Right renal cortex interstitium (tissue), 3 donors: ENCODE results near the gene NIBAN1. TPM values are rescaled to one million over a fixed set of nuclear protein-coding genes. Genes with fewer than 3 reads are reported as not detected.
"Not testable (repeated sequence)": the region's sequence is repeated elsewhere in the genome, so short reads cannot be mapped to it uniquely, and the experiment has no call there.

Experiments
- DNase-seq, 3 donors: peaks; one replicate each; pipeline ENCODE4 v3.0.0-alpha.2; 2013; ENCODE audit warnings: low read depth in 3 of 3, low spot score in 2 of 3
- polyA plus RNA-seq, 3 donors: library from polyadenylated mRNA; unstranded; fragments of 120-200 nt; gene quantifications; one replicate each; pipeline ENCODE4 v1.2.1, GENCODE V29; 2013; ENCODE audit not compliant: insufficient read length in 3 of 3

Gene NIBAN1
- polyA plus RNA-seq, result 1 to 10 TPM; 3.1 to 3.7 (median 3.3) TPM

GRCh38 chr1:184974056-184974836 lies at the start of gene NIBAN1:
NIBAN1 (minus strand) TSS chr1:184974508; CDS start chr1:184974356, 152 bp downstream.
- DNase-seq, result no peak

- DNase-seq, result no peak
Observed at GRCh38 chr1:185017966-185018365, 43.7 kb upstream of the NIBAN1 start.

- no peak for DNase-seq
Observed at GRCh38 chr1:185017338-185017737, 43.0 kb upstream of the NIBAN1 start.

- no peak for DNase-seq
Observed at GRCh38 chr1:185016880-185017279, 42.6 kb upstream of the NIBAN1 start.

GRCh38 chr1:185015631-185016030 lies 41.3 kb upstream of the NIBAN1 start:
- no peak for DNase-seq

- no peak for DNase-seq
Observed at GRCh38 chr1:185014941-185015340, 40.6 kb upstream of the NIBAN1 start.

GRCh38 chr1:185010361-185010760 lies 36.1 kb upstream of the NIBAN1 start:
- DNase-seq, result no peak

GRCh38 chr1:185008838-185009237 lies 34.5 kb upstream of the NIBAN1 start:
- DNase-seq, result no peak

GRCh38 chr1:185001312-185001880 lies 27.1 kb upstream of the NIBAN1 start:
- not testable (repeated sequence) for DNase-seq

- not testable (repeated sequence) for DNase-seq
Observed at GRCh38 chr1:184999974-185000373, 25.7 kb upstream of the NIBAN1 start.

GRCh38 chr1:184994301-184994700 lies 20.0 kb upstream of the NIBAN1 start:
- no peak for DNase-seq

GRCh38 chr1:184992271-184992670 lies 18.0 kb upstream of the NIBAN1 start:
- no peak for DNase-seq

GRCh38 chr1:184990204-184990603 lies 15.9 kb upstream of the NIBAN1 start:
- no peak for DNase-seq

- no peak for DNase-seq
Observed at GRCh38 chr1:184988506-184988905, 14.2 kb upstream of the NIBAN1 start.

- DNase-seq, result no peak
Observed at GRCh38 chr1:184987696-184988095, 13.4 kb upstream of the NIBAN1 start.

GRCh38 chr1:184986250-184986649 lies 11.9 kb upstream of the NIBAN1 start:
- DNase-seq, result no peak

- DNase-seq, result no peak
Observed at GRCh38 chr1:184982002-184982954, 8.0 kb upstream of the NIBAN1 start.

- no peak for DNase-seq
Observed at GRCh38 chr1:184980726-184981125, 6.4 kb upstream of the NIBAN1 start.

- no peak for DNase-seq
Observed at GRCh38 chr1:184975208-184975870, 1.0 kb upstream of the NIBAN1 start.

GRCh38 chr1:184974837-184975115 lies 468 bp upstream of the NIBAN1 start:
- DNase-seq, result no peak
